Adipocyte (in vitro differentiated cells): ENCODE measurements around the gene WARS2.
A peak's percentile ranks its signal among the peaks of the same experiment; 100 is the strongest.

Experiments used
- DNase-seq: peaks from one replicate; pipeline ENCODE4 v3.0.0-alpha.2; 2015; ENCODE audit warnings: low read depth
- H3K27me3 ChIP-seq: replicated peaks from 2 replicates; pipeline ENCODE4 v1.7.0; 2013; ENCODE audit warnings: mild to moderate bottlenecking, low read length, moderate library complexity; ENCODE audit not compliant: control insufficient read depth, insufficient read depth
- H3K36me3 ChIP-seq: 2 replicates; pipeline ENCODE4 v1.7.0; 2013; ENCODE audit warnings: low read length, mild to moderate bottlenecking, moderate library complexity; ENCODE audit not compliant: control insufficient read depth, insufficient read depth, severe bottlenecking
- H3K4me1 ChIP-seq: 2 replicates; pipeline ENCODE4 v1.7.0; 2013; ENCODE audit warnings: mild to moderate bottlenecking, low read length, moderate library complexity; ENCODE audit not compliant: control insufficient read depth, insufficient read depth
- H3K4me3 ChIP-seq: 2 replicates; pipeline ENCODE4 v1.7.0; 2013; ENCODE audit warnings: mild to moderate bottlenecking, low read length, moderate library complexity
- H3K9ac ChIP-seq: 2 replicates; pipeline ENCODE4 v1.7.0; 2013; ENCODE audit warnings: mild to moderate bottlenecking, low read length, moderate library complexity
- H3K9me3 ChIP-seq: 2 replicates; pipeline ENCODE4 v1.7.0; 2013; ENCODE audit warnings: mild to moderate bottlenecking, low read length, moderate library complexity; ENCODE audit not compliant: control insufficient read depth

WARS2 gene

GRCh38 chr1:119055568-119055967 lies 84.9 kb downstream of the WARS2 start:
- H3K4me1 ChIP-seq, result no peaks in the 10 kb centered on the region
- peaks cover 7% of the 10 kb centered on the region for H3K36me3 ChIP-seq
- no peak overlapping the region for H3K9ac ChIP-seq
- H3K9me3 ChIP-seq, result no peaks in the 10 kb centered on the region
- H3K27me3 ChIP-seq, result no peaks in the 10 kb centered on the region
- H3K4me3 ChIP-seq, result no peak overlapping the region
- no peak for DNase-seq

- H3K36me3 ChIP-seq, result peaks cover 7% of the 10 kb centered on the region
- DNase-seq, result no peak
- H3K4me1 ChIP-seq, result no peaks in the 10 kb centered on the region
- H3K9me3 ChIP-seq, result no peaks in the 10 kb centered on the region
- H3K4me3 ChIP-seq, result no peak overlapping the region
- H3K27me3 ChIP-seq, result no peaks in the 10 kb centered on the region
- H3K9ac ChIP-seq, result no peak overlapping the region
These were observed 86.5 kb downstream of the WARS2 start for GRCh38 chr1:119053917-119054316.

- no peak overlapping the region for H3K9ac ChIP-seq
- peaks cover 7% of the 10 kb centered on the region for H3K36me3 ChIP-seq
- H3K9me3 ChIP-seq, result no peaks in the 10 kb centered on the region
- no peaks in the 10 kb centered on the region for H3K27me3 ChIP-seq
- no peak overlapping the region for H3K4me3 ChIP-seq
- no peak for DNase-seq
- H3K4me1 ChIP-seq, result peaks cover 9% of the 10 kb centered on the region
These were observed 88.2 kb downstream of the WARS2 start for GRCh38 chr1:119052267-119052666.

- peaks cover 12% of the 10 kb centered on the region for H3K36me3 ChIP-seq
- no peak for DNase-seq
- H3K27me3 ChIP-seq, result no peaks in the 10 kb centered on the region
- peak overlapping the region; percentile 79 for H3K4me3 ChIP-seq
- peaks cover 28% of the 10 kb centered on the region for H3K4me1 ChIP-seq
- no peak overlapping the region for H3K9ac ChIP-seq
- no peaks in the 10 kb centered on the region for H3K9me3 ChIP-seq
These were observed 91.6 kb downstream of the WARS2 start for GRCh38 chr1:119048624-119049404.

- peaks cover 12% of the 10 kb centered on the region for H3K36me3 ChIP-seq
- peak; percentile 40 for DNase-seq
- H3K27me3 ChIP-seq, result no peaks in the 10 kb centered on the region
- no peaks in the 10 kb centered on the region for H3K9me3 ChIP-seq
- H3K4me1 ChIP-seq, result peaks cover 28% of the 10 kb centered on the region
- H3K4me3 ChIP-seq, result peak overlapping the region; percentile 79
- peak overlapping the region; percentile 80 for H3K9ac ChIP-seq
These were observed 93.5 kb downstream of the WARS2 start for GRCh38 chr1:119046785-119047438.

GRCh38 chr1:119046429-119046784 lies 94.0 kb downstream of the WARS2 start:
- peaks cover 28% of the 10 kb centered on the region for H3K4me1 ChIP-seq
- DNase-seq, result no peak
- H3K4me3 ChIP-seq, result peak overlapping the region; percentile 79
- H3K36me3 ChIP-seq, result peaks cover 12% of the 10 kb centered on the region
- no peaks in the 10 kb centered on the region for H3K9me3 ChIP-seq
- peak overlapping the region; percentile 80 for H3K9ac ChIP-seq
- no peaks in the 10 kb centered on the region for H3K27me3 ChIP-seq

- H3K36me3 ChIP-seq, result peaks cover 12% of the 10 kb centered on the region
- H3K27me3 ChIP-seq, result no peaks in the 10 kb centered on the region
- H3K4me1 ChIP-seq, result peaks cover 39% of the 10 kb centered on the region
- H3K9ac ChIP-seq, result no peak overlapping the region
- no peaks in the 10 kb centered on the region for H3K9me3 ChIP-seq
- H3K4me3 ChIP-seq, result no peak overlapping the region
- DNase-seq, result no peak
These were observed 95.2 kb downstream of the WARS2 start for GRCh38 chr1:119045096-119045746.

- Histone ChIP-seq H3K27me3 (no peaks in the 10 kb centered on the region), H3K4me3 (no peak overlapping the region), H3K4me1 (peaks cover 16% of the 10 kb centered on the region), H3K36me3 (peaks cover 12% of the 10 kb centered on the region), H3K9ac (no peak overlapping the region), H3K9me3 (no peaks in the 10 kb centered on the region)
- no peak for DNase-seq
These were observed 99.5 kb downstream of the WARS2 start for GRCh38 chr1:119040906-119041305.

- Histone ChIP-seq H3K4me1 (peaks cover 12% of the 10 kb centered on the region), H3K27me3 (no peaks in the 10 kb centered on the region), H3K9ac (no peak overlapping the region), H3K36me3 (peaks cover 12% of the 10 kb centered on the region), H3K9me3 (no peaks in the 10 kb centered on the region), H3K4me3 (no peak overlapping the region)
- DNase-seq, result no peak
These were observed 100.0 kb downstream of the WARS2 start for GRCh38 chr1:119040489-119040888.

GRCh38 chr1:119038363-119038762 lies 102.1 kb downstream of the WARS2 start:
- Histone ChIP-seq H3K4me1 (peaks cover 11% of the 10 kb centered on the region), H3K27me3 (no peaks in the 10 kb centered on the region), H3K36me3 (no peaks in the 10 kb centered on the region), H3K9me3 (no peaks in the 10 kb centered on the region), H3K4me3 (no peak overlapping the region), H3K9ac (no peak overlapping the region)
- no peak for DNase-seq

GRCh38 chr1:119034359-119034758 lies 106.1 kb downstream of the WARS2 start:
- H3K27me3 ChIP-seq, result no peaks in the 10 kb centered on the region
- DNase-seq, result no peak

More at GRCh38 chr1:119034359-119034758, 106.1 kb downstream of the WARS2 start:
- H3K9me3 ChIP-seq, result no peaks in the 10 kb centered on the region
- no peak overlapping the region for H3K9ac ChIP-seq
- H3K4me3 ChIP-seq, result no peak overlapping the region
- no peaks in the 10 kb centered on the region for H3K4me1 ChIP-seq
- peaks cover 18% of the 10 kb centered on the region for H3K36me3 ChIP-seq
